Measurements from ENCODE around the gene FAM78B.

FAM78B gene

DNA sequence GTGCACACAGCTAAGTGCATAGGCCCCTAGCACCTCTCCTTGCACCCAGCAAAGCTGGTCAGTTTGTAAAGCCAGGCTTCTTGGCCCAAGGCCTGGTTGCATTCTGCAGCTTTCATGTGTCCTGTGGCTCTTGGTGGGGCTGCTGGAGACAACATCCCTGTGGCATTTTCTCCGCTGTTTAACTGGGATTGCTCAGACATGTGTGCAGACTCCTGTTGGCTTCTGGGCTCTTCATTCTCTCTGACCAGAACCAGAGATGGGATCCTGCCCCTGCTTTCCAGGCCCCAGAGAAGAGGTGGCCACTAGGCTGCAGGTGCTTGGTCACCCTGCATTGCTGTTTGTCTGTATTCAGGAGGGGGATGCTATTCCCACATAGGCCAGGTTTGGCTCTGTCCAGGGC lies 50.8 kb downstream of the FAM78B start:
- no peak for DNase-seq

DNA sequence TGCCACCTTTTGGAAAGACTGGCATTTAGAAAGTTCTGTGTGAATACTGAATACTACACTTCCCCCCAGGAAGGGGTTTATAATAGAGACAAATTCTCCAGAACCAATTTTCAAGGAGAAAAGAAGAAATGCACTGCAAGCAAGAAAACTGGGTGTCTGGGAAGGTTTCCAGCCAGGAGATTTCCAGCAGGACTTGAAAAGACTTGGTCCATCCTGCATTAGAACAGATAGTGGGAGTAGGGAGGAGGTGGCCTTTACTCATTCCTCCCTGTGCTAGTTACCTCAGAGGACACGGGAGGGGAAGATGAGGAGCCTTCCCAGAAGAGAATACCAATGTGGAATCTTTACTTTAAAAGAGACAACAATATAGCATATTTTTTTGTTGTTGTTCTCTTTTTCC lies 52.4 kb downstream of the FAM78B start:
- DNase-seq: no peak

- DNase-seq: no peak
Measured at GRCh38 chr1:166113630-166114029, 53.2 kb downstream of the FAM78B start.

- no peak for DNase-seq
Measured at GRCh38 chr1:166113031-166113430, 53.8 kb downstream of the FAM78B start.

GRCh38 chr1:166112425-166112824 lies 54.4 kb downstream of the FAM78B start:
- DNase-seq: no peak

- DNase-seq: no peak
Measured at GRCh38 chr1:166111430-166111829, 55.4 kb downstream of the FAM78B start.

- no peak for DNase-seq
Measured at GRCh38 chr1:166090244-166090643, 76.6 kb downstream of the FAM78B start.

DNA sequence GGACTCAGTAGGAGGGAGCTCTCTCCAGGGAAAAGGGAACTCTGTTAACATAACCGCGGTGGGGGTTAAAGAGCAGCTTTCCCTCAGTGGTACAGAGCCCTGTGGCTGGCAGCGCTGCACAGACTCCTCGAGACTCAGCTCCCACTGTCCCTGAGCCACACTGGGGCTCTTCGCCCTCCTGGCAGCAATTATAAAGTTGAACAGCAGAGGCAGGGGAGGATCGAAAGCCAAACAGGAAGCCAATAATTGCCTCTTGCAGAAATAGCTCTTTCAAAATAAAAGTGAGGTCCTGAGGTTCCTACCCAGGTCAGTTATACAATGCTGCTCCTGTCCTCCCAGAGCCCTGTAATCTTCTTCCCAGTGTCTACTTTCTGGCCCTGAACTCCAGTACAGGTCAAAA lies 77.0 kb downstream of the FAM78B start:
- no peak for DNase-seq

GRCh38 chr1:166088572-166088955 lies 78.2 kb downstream of the FAM78B start:
- DNase-seq: no peak

DNA sequence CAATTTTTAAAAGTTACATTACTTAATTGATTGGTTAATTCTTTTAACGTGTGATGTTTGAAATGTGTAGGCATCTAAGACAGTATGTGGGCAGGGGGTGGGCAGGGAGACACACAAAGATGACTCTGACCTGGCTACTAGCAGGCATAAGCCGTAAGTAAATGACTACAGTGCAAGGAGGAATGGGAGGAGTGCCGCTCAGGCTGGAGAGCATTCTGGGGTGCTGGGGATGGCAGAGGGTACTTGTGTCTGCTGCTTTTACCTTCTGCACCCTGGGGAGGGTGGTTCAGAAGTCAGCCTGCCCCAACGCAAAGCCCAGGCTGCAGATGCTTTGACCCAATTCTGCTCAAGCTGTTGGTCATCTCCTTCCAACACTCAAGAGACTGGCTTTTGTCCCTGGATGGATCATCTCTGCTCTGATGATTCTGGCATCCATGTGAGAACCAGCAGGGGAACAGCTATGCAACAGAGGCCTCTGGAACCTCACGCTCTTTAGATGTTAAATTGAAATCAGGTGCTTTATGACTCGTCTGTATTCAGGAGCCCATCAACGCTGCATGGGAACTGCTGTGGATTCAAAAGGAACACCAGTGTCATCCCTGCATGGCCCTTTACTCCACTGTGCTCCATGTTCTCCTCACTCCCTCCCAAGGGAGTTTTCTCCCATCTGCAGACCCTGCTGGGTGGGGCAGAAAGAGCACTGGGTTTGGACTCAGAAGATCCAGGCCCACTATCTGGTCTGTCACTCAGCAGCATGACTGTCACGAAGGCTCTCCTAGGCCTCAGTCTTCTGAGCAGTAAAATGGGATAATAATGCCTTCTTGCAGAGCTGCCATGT lies 78.8 kb downstream of the FAM78B start:
- DNase-seq: no peak

DNA sequence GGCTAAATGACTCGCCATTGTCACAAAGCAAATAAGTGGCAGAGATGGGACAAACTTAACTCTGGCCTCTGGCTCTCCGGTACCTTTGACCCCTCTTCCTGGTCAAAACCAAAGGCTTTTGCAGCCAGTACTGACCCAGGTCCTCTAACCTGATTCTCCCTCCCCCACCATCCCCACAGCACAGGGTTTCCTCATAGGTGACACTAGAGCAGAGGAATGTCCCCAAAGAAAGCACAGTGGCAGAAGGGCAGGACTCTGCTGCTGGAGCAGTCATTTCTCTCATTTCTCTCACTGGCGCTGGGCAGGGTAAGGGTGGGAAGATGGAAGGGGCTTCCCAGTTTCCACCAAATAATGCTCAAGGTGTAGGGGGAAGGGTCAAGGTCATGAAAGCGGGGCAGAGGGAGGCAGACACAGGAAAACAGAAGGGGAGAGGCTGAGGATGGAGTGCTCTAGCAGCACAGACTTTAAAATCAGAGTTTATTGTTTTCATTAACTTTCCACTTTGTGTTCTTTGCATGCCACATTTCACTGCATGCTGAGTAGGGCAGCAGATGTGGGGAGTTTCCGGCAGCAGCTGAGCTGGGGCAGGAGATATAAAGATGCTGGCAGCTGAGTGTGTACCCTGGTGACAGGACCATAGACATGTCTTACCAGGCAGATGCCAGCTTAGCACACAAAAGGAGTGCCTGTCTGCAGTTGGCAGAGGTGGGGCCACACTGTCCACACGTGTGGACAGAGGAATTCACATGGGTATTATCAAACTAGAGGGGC lies 80.5 kb downstream of the FAM78B start:
- no peak for DNase-seq

DNA sequence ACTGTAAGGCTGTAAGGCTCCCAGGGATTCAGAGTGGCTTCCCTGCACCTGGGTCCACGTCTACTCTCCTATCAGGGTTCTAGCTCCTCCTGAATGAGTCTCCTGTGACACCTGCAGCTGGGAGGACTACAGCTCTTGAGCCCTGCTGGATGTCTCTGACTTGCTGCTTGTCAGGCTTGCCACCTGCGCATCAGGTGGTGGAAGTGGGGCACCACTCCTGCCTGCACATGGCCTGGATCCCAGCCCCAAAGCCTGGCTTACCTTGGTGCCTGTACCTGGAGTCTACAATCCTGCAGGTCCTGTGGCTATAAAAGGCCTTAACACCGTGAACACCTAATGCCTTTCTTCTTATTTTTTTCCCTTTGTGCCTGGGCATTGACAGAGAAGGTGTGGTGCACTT lies 82.2 kb downstream of the FAM78B start:
- DNase-seq: no peak

DNA sequence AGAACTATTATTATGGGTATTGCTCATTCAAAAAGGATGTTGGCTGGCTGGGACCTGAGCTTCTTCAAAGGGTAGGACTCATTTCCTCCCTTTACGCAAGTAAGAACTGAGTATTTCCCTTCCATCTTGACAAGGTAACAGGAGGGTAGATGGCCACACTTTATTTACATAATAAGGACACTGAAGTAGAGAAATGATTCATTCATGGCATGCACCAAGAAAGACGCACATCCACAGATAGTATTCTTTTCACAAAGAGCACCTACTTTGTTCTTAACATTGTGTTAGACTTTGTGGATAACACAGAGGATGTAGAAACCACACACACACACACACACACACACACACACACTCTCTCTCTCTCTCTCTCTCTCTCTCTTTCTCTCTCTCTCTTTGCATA lies 82.9 kb downstream of the FAM78B start:
- no peak for DNase-seq

DNA sequence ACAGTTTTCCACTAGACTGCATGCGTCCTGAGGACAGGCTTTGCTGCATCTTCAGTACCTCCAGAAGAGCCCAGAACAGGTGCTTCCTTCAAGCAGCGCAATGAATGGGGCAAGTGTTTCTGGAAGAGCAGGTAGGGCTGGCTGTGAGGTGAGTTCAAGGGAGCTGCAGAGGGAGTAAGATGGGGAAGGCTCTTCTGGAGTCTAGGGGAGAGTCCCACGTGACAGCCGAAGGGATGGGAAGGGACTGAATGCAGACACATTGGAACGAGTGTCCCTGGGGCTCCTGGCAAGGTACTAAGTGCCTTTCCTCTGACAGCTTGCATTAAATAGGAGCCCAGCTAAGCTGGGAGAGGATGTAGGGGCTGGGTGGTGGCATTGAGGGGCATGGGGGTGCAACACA lies 84.2 kb downstream of the FAM78B start:
- no peak for DNase-seq

- no peak for DNase-seq
Measured at GRCh38 chr1:166080967-166081870, 85.6 kb downstream of the FAM78B start.

DNA sequence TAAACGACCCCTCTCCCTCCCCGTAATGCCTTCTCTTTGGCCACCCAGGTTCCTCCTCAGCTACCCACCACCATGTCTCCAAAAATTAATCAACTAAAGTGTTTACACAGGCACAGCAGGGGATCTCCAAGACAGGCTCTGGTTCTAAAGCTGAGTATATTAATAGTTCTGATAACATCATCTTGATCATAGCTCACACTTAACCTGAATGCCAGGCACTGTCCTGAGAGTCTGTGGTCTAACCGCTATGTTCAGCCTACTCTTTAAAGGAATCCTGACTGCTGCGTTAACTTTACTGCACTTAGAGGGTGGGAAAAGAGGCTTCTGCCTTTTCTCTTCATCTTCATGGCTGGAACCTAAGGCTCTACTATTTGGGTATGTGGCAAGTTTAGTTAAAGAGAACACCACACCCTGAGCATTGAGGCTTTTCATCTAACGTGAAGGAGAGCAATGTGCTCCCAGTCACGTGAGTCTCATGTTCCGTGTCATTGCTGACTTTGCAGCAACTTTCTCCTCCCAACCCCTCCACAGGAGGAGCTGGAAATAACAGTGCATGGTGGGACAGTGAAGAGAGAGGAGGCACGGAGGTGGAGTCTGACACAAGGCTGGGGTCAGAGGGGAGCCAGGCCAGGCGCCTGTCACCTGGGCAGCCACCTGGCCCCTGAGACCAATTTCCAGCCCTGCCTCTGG lies 86.4 kb downstream of the FAM78B start:
- DNase-seq: no peak

- DNase-seq: no peak
Measured at GRCh38 chr1:166079276-166079675, 87.5 kb downstream of the FAM78B start.

GRCh38 chr1:166073489-166073888 lies 93.3 kb downstream of the FAM78B start:
- no peak for DNase-seq

DNA sequence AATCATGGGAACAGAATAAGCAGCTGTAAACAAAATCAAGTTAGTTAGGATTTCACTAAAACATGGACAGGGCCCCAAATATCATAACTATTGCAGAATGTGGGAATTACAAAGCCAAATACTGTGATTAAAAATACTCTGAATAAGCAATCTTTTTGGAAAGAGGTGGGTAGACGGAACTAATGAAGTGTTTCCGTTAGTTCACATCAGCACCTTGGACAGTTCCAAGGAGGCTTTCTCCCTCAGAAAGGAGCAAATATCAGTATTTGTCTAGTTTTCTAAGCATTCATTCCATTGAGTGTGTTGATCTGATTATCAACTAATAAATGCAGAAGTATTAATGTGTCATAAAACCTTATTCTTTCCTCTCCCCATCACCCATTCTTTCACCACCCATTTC lies 97.4 kb downstream of the FAM78B start:
- DNase-seq: no peak

GRCh38 chr1:166066107-166066506 lies 100.7 kb downstream of the FAM78B start:
- DNase-seq: no peak

GRCh38 chr1:166064951-166065350 lies 101.8 kb downstream of the FAM78B start:
- no peak for DNase-seq

DNA sequence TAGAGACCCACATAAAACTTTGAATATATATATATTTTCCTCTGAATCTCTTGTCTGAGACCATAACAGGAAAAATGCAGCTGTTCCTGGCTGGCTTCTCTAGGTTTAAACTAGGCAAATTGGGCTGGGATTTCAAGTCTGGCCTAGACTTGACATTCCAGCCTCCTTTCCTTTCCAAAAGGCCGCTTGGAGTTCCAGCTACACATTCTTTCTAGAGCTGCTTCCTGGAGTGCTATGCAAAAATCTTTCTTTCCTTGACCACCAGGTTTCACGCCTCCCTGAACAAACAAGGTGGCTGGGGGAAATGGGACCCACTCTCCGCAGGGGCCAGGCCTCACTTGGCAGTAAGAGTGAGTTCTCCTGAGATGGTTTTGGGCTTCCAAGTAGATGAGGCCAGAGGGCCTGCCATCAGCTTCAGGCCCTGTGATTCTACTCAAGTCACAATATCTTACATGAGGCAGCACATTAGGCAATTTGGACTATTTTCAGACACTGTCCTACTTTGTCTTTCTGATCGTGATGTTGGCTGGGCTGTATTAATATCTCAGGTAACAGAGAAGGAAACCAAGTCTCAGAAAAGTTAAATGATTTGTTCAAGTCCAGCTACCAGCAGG lies 102.4 kb downstream of the FAM78B start:
- DNase-seq: no peak
